Measurements from ENCODE around the gene MSX2.

DNA sequence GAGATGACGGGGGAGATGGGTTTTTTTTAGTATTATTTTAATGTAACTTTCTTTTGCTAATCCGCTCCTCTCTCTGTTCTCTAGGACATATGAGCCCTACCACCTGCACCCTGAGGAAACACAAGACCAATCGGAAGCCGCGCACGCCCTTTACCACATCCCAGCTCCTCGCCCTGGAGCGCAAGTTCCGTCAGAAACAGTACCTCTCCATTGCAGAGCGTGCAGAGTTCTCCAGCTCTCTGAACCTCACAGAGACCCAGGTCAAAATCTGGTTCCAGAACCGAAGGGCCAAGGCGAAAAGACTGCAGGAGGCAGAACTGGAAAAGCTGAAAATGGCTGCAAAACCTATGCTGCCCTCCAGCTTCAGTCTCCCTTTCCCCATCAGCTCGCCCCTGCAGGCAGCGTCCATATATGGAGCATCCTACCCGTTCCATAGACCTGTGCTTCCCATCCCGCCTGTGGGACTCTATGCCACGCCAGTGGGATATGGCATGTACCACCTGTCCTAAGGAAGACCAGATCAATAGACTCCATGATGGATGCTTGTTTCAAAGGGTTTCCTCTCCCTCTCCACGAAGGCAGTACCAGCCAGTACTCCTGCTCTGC is 4.8 kb downstream of the MSX2 start:
- TF ChIP-seq CTCF (IDR thresholded peaks at IDR 0.05) (no peak), SIN3A (IDR thresholded peaks at IDR 0.05; ENCODE audit: borderline replicate concordance, insufficient read depth, low read depth, low read length) (no peak)
